ENCODE measurements around the gene EIF6.

EIF6 gene

DNA sequence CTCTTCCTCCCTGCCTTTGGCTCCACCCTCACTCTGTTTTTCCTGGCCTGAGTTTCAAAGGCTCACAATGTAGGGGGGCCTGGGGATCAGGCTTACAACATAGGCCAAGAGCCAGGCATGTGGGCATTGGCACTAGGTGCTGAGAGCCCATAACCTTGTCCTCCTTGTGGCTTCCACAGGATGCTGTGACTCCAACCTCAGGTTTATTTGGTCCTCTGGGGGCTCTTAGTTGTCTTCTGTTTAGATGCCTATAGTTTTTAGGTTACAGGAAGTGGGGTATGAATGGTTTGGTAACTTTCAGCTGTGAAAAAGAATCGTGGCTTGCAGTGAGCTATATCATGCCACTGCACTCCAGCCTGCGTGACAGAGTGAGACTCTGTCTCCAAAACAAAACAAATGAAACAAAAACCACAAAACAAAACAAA, 32.5 kb downstream of the EIF6 start:
- FAIRE-seq, result no peak

DNA sequence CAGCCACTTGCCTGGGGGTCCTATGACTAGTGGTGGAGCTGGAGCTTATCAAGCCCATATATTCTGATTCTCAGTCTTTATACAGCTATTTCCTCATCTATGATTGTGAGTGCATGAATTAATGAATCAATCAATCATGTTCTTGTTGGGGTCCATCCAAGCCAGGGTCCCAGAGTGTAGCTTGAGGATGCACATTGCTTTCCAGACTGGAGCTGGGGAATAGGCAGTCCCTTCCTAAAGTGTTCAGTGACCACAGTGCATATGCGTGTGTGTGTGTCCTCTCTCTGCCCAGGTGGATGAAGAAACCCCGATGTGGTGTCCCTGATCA, 33.0 kb downstream of the EIF6 start:
- no peak for FAIRE-seq

GRCh38 chr20:35248641-35249475, 35.7 kb downstream of the EIF6 start:
- no peak for FAIRE-seq

DNA sequence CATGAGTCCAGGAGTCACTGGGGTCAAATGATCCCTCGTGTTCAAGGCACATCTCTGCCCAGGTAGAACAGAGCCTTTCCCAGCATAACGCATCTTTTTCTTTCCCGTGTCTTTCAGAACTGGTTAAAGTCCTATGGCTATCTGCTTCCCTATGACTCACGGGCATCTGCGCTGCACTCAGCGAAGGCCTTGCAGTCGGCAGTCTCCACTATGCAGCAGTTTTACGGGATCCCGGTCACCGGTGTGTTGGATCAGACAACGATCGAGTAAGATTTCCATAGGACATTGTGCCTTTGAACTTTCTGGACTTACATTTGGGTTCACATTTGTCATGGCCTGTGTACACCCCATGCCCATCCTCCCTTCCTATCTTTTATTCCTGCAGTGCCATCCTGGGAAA, 37.8 kb downstream of the EIF6 start:
- FAIRE-seq, result no peak

DNA sequence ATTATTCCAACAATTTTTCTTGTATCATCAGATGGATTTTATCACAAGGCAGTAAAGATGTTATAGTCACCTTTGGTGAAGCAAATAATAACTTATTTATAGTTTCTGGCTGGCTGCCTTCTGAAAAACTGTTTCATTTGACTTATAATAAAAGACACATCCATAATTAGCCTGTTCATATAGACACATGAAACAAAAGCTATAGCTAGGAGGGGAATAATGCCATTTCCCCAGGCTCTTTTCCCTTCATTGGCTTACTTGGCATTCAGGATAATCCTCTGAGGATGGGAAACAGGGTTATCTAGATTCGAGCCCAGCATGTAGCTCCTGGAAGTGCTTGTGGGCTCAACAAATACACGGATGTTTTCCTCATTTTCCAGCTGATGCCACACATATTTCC, 40.6 kb downstream of the EIF6 start:
- no peak for FAIRE-seq

DNA sequence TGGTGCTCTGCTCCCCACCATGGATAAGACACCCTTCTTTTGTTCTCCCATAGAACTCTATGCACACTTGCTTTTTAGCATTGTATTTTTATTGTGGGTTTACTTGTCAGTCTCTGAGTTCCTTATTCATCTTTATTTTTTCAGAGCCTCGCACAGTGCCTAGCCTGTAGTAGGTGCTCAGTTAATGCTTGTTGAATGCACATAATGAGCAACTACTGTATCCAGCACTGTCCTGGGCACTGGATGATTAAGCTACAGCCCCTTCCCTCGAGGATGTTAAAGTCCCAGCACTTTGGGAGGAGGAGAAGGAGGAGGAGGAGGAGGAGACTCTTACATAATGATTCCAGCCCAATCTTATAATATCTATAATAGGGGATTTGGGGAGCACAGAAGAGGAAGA, 41.3 kb downstream of the EIF6 start:
- no peak for FAIRE-seq

- FAIRE-seq, result no peak
Observed at GRCh38 chr20:35240811-35241293, 43.7 kb downstream of the EIF6 start.

GRCh38 chr20:35240083-35240810, 44.3 kb downstream of the EIF6 start:
- FAIRE-seq, result no peak

DNA sequence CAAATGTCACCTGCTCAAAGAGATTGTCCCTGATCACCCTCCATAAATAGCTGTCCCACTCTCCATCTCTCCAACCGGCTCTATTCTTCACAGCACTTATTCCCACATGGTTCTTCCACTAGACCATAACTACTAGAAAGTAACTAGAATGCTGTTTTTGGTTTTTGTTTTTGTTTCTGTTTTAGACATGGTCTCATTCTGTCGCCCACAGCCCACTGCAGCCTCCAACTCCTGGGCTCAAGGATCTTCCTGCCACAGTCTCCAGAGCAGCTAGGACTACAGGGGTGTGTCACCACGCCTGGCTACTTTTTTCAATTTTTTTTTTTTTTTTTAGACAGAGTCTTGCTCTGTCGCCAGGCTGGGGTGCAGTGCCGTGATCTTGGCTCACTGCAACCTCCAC, 45.8 kb downstream of the EIF6 start:
- FAIRE-seq, result no peak

GRCh38 chr20:35238170-35238569, 46.4 kb downstream of the EIF6 start:
- no peak for FAIRE-seq

DNA sequence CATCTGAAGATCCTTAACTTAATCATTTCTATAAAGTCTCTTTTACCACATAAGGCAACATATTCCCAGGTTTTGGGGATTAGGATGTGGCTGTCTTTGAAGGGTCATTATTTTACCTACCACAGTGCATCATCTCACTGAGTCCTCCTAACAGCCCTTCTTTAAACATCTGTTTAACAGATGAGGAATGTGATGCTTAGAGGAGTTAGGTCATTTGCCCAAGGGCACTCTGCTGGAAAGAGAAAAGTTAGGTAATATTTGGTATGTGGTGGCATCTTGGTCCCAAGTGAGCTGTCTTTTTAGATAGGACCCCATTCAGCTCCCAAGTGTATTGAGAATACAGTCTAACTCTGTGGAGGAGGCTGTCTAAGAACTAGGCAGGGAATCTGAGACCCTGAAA, 47.1 kb downstream of the EIF6 start:
- FAIRE-seq, result no peak

DNA sequence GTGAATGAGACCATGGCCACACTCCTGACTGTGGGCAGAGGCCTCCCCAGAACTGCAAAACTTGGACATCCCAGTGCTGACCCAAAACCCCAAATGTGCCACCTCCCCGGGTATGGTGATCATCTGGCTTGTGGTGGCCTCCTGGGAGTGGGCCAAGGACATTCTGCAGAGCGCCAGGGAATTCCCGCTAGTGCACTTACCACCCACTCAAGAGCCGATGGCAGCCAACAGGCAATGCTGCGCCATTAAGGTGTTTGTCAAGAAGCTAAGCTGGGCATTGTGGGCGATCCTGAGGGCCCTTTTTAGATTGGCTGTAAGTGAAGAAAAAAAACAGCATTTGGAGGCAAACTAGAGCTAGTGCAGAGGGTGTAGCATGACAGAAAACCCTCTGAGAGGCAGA, 48.7 kb downstream of the EIF6 start:
- FAIRE-seq, result no peak

GRCh38 chr20:35232575-35232974, 52.0 kb downstream of the EIF6 start:
- no peak for FAIRE-seq

Measured in islet of Langerhans (tissue), 1 donor.